GM23338 (cell line): ENCODE results near the gene GALNT9. TPM values are rescaled to one million over a fixed set of nuclear protein-coding genes. Genes with fewer than 3 reads are reported as not detected.
A peak's percentile ranks its signal among the peaks of the same experiment; 100 is the strongest.

Experiments
- ATAC-seq: fragments of 200-7000 bp; cut with Tn5 transposase; 3 replicates; pipeline ENCODE4 v1.9.1; 2020
- DNase-seq: peaks from one replicate; pipeline ENCODE4 v3.0.0-alpha.2; 2015; ENCODE audit warnings: low spot score
- H2AFZ ChIP-seq: fragments of 200-600 bp; sonication (generic); 2 replicates; pipeline ENCODE4 v1.8.0; 2016; ENCODE audit warnings: antibody characterized with exemption, mild to moderate bottlenecking, moderate library complexity
- H3F3A ChIP-seq: fragments of 200-600 bp; sonication (generic); replicated peaks from 2 replicates; pipeline ENCODE4 v1.8.0; 2017; ENCODE audit warnings: antibody characterized with exemption, mixed run types, low read depth
- H3K27ac ChIP-seq: fragments of 200-600 bp; sonication (generic); 2 replicates; pipeline ENCODE4 v1.6.1; 2016; ENCODE audit warnings: low read depth
- H3K27me3 ChIP-seq: fragments of 200-600 bp; sonication (generic); 2 replicates; pipeline ENCODE4 v1.8.0; 2016; ENCODE audit warnings: mild to moderate bottlenecking, mixed run types, moderate library complexity; ENCODE audit not compliant: insufficient read depth
- H3K36me3 ChIP-seq: fragments of 200-600 bp; sonication (generic); 2 replicates; pipeline ENCODE4 v1.8.0; 2016; ENCODE audit warnings: mild to moderate bottlenecking; ENCODE audit not compliant: insufficient read depth
- H3K4me1 ChIP-seq: fragments of 200-600 bp; sonication (generic); 2 replicates; pipeline ENCODE4 v1.8.0; 2016; ENCODE audit warnings: mild to moderate bottlenecking, moderate library complexity; ENCODE audit not compliant: insufficient read depth
- H3K4me2 ChIP-seq: fragments of 200-600 bp; sonication (generic); 2 replicates; pipeline ENCODE4 v1.7.1; 2017; ENCODE audit warnings: mixed run types
- H3K4me3 ChIP-seq: fragments of 200-600 bp; sonication (generic); 2 replicates; pipeline ENCODE4 v1.6.1; 2016; ENCODE audit warnings: mixed run types
- H3K79me2 ChIP-seq: fragments of 200-600 bp; sonication (generic); replicated peaks from 2 replicates; pipeline ENCODE4 v1.8.0; 2017; ENCODE audit warnings: mild to moderate bottlenecking; ENCODE audit not compliant: insufficient read depth
- H3K9me2 ChIP-seq: fragments of 200-600 bp; sonication (generic); 2 replicates; pipeline ENCODE4 v1.8.0; 2017; ENCODE audit not compliant: insufficient read depth
- H4K20me1 ChIP-seq: fragments of 200-600 bp; sonication (generic); replicated peaks from 2 replicates; pipeline ENCODE4 v1.8.0; 2017; ENCODE audit warnings: mild to moderate bottlenecking; ENCODE audit not compliant: insufficient read depth
- H3K27ac Mint-ChIP-seq: 2 replicates; pipeline ENCODE4 v1.8.0; 2020; ENCODE audit warnings: inconsistent platforms, mild to moderate bottlenecking, moderate library complexity, mixed read lengths
- H3K27me3 Mint-ChIP-seq: 3 replicates; pipeline ENCODE4 v1.8.0; 2022; ENCODE audit warnings: low read depth, mild to moderate bottlenecking, moderate library complexity, mixed read lengths, inconsistent platforms; ENCODE audit not compliant: insufficient read depth, poor library complexity
- H3K36me3 Mint-ChIP-seq: 3 replicates; pipeline ENCODE4 v1.8.0; 2021; ENCODE audit warnings: low read depth, mild to moderate bottlenecking, inconsistent platforms, moderate library complexity, mixed read lengths
- H3K4me1 Mint-ChIP-seq: 3 replicates; pipeline ENCODE4 v1.8.0; 2020; ENCODE audit warnings: mild to moderate bottlenecking, inconsistent platforms, mixed read lengths
- H3K4me3 Mint-ChIP-seq: 3 replicates; pipeline ENCODE4 v1.8.0; 2021; ENCODE audit warnings: moderate library complexity, mild to moderate bottlenecking, inconsistent platforms, mixed read lengths
- H3K9me3 Mint-ChIP-seq: 3 replicates; pipeline ENCODE4 v1.8.0; 2020; ENCODE audit warnings: moderate library complexity, mild to moderate bottlenecking, inconsistent platforms, mixed read lengths
- ETS1 ChIP-seq: IDR thresholded peaks from 2 replicates; pipeline ENCODE4 v1.6.1; 2016; ENCODE audit warnings: antibody characterized with exemption
- EZH2 ChIP-seq: fragments of 200-600 bp; sonication (generic); IDR thresholded peaks from one replicate; pipeline ENCODE4 v1.8.0; 2017; ENCODE audit warnings: antibody characterized with exemption, mild to moderate bottlenecking, low read depth; ENCODE audit not compliant: unreplicated experiment
- JUNB ChIP-seq: IDR thresholded peaks from one replicate; pipeline ENCODE4 v1.6.1; 2016; ENCODE audit warnings: antibody characterized with exemption; ENCODE audit not compliant: unreplicated experiment
- NANOG ChIP-seq: IDR thresholded peaks from 2 replicates; pipeline ENCODE4 v1.6.1; 2016; ENCODE audit warnings: antibody characterized with exemption, borderline replicate concordance
- POLR2AphosphoS5 ChIP-seq: IDR thresholded peaks from 2 replicates; pipeline ENCODE4 v1.6.1; 2016; ENCODE audit warnings: antibody characterized with exemption, low read depth
- STAT1 ChIP-seq: IDR thresholded peaks from one replicate; pipeline ENCODE4 v1.6.1; 2016; ENCODE audit warnings: antibody characterized with exemption; ENCODE audit not compliant: unreplicated experiment
- ZNF114 ChIP-seq: fragments of 250-450 bp; sonication (Bioruptor Pico); IDR thresholded peaks from 2 replicates; pipeline ENCODE4 v1.5.0; 2020; ENCODE audit warnings: mild to moderate bottlenecking, moderate library complexity
- ZNF331 ChIP-seq: fragments of 250-450 bp; sonication (Bioruptor Pico); IDR thresholded peaks from 2 replicates; pipeline ENCODE4 v1.5.0; 2020; ENCODE audit warnings: low read depth, mild to moderate bottlenecking, moderate library complexity
- polyA plus RNA-seq: library from polyadenylated mRNA; unstranded; fragments of >200 nt; fragmentation: Nextera tagmentation; extraction: Ambion mirVana; gene quantifications from 2 replicates; pipeline ENCODE4 v1.2.1, GENCODE V29; 2016
- total RNA-seq: library from RNA; depleted of rRNA; stranded (reverse); fragments of >200 nt; shearing (Covaris generic); gene quantifications from 2 replicates; pipeline ENCODE4 v1.2.3, GENCODE V29; 2014
- TF ChIP-seq, protein P1 (sequence below): IDR thresholded peaks from one replicate; pipeline ENCODE4 v1.6.1; 2018; ENCODE audit warnings: antibody characterized with exemption; ENCODE audit not compliant: unreplicated experiment
- TF ChIP-seq, protein P2 (sequence below), 2 experiments: fragments of 200-600 bp in 1 of 2; sonication (generic) in 1 of 2; conservative IDR thresholded peaks; 2 replicates each; pipeline versions ENCODE4 v1.5.1 to v1.6.1; 2016 to 2017; ENCODE audit warnings: antibody characterized with exemption in 2 of 2, low read depth in 2 of 2, mild to moderate bottlenecking in 2 of 2, moderate library complexity in 1 of 2

Gene GALNT9
- total and polyA plus RNA-seq, 2 experiments from 2014 or later, result 0.81 to 2.5 TPM

- TF ChIP-seq, protein P1, sequence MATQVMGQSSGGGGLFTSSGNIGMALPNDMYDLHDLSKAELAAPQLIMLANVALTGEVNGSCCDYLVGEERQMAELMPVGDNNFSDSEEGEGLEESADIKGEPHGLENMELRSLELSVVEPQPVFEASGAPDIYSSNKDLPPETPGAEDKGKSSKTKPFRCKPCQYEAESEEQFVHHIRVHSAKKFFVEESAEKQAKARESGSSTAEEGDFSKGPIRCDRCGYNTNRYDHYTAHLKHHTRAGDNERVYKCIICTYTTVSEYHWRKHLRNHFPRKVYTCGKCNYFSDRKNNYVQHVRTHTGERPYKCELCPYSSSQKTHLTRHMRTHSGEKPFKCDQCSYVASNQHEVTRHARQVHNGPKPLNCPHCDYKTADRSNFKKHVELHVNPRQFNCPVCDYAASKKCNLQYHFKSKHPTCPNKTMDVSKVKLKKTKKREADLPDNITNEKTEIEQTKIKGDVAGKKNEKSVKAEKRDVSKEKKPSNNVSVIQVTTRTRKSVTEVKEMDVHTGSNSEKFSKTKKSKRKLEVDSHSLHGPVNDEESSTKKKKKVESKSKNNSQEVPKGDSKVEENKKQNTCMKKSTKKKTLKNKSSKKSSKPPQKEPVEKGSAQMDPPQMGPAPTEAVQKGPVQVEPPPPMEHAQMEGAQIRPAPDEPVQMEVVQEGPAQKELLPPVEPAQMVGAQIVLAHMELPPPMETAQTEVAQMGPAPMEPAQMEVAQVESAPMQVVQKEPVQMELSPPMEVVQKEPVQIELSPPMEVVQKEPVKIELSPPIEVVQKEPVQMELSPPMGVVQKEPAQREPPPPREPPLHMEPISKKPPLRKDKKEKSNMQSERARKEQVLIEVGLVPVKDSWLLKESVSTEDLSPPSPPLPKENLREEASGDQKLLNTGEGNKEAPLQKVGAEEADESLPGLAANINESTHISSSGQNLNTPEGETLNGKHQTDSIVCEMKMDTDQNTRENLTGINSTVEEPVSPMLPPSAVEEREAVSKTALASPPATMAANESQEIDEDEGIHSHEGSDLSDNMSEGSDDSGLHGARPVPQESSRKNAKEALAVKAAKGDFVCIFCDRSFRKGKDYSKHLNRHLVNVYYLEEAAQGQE, result no peak
- TF ChIP-seq NANOG (no peak), POLR2AphosphoS5 (no peak), ZNF331 (CRISPR knock-in tag) (no peak), STAT1 (no peak), ZNF114 (CRISPR knock-in tag) (no peak)
- TF ChIP-seq, protein P2, sequence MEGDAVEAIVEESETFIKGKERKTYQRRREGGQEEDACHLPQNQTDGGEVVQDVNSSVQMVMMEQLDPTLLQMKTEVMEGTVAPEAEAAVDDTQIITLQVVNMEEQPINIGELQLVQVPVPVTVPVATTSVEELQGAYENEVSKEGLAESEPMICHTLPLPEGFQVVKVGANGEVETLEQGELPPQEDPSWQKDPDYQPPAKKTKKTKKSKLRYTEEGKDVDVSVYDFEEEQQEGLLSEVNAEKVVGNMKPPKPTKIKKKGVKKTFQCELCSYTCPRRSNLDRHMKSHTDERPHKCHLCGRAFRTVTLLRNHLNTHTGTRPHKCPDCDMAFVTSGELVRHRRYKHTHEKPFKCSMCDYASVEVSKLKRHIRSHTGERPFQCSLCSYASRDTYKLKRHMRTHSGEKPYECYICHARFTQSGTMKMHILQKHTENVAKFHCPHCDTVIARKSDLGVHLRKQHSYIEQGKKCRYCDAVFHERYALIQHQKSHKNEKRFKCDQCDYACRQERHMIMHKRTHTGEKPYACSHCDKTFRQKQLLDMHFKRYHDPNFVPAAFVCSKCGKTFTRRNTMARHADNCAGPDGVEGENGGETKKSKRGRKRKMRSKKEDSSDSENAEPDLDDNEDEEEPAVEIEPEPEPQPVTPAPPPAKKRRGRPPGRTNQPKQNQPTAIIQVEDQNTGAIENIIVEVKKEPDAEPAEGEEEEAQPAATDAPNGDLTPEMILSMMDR (conservative IDR thresholded peaks at IDR 0.05; ENCODE audit: low read depth in 2 of 2), result no peak
These were observed 53.8 kb downstream of the GALNT9 start (continued) for GRCh38 chr12:132275631-132276030.

DNA sequence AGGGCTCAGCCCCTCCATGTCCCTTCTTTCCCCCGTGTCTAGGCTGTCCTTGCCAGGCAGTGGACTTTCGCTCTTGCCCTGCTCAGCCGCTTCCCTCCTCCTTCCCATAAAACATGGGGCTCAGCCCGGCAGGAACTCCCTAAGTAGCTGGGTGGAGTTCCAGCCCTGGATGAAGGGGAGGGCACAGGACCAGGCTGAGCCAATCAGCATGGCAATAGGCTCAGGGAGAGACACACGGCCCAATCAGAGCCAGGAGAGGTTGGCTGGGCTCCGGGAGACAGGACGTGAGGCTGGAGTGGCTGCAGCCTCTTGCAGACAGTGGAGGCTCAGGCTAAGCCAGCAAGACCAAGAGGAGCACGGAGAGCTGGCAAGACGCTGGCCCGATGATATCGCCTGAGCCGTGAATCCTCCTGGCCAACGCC lies 54.3 kb downstream of the GALNT9 start:
- Mint-ChIP-seq H3K4me3 (peak overlapping the region; percentile 25; the same call in 2 of the 3 replicates), H3K27me3 (peaks cover 15% of the 10 kb centered on the region), H3K27ac (peak overlapping the region; percentile 55), H3K4me1 (peaks cover 32% of the 10 kb centered on the region), H3K9me3 (no peaks in the 10 kb centered on the region), H3K36me3 (no peaks in the 10 kb centered on the region; the same call in 2 of the 3 replicates)
- Histone ChIP-seq H3K27ac (no peak overlapping the region), H3K27me3 (no peaks in the 10 kb centered on the region), H4K20me1 (no peaks in the 10 kb centered on the region; the same call in 1 of the 2 replicates), H3K9me2 (no peaks in the 10 kb centered on the region), H3K4me3 (no peak overlapping the region), H3K4me2 (no peak overlapping the region), H3K79me2 (no peaks in the 10 kb centered on the region), H3F3A (no peaks in the 10 kb centered on the region), H2AFZ (no peak overlapping the region), H3K4me1 (no peaks in the 10 kb centered on the region), H3K36me3 (no peaks in the 10 kb centered on the region)
- ATAC-seq (peak; percentile 89), DNase-seq (peak; percentile 78)
- TF ChIP-seq EZH2 (no peak), ETS1 (no peak), ZNF331 (CRISPR knock-in tag) (no peak), JUNB (no peak)
- TF ChIP-seq, protein P1, result no peak
